UCSD-AML1 (cell line): ENCODE results near the gene IPO4.

ENCODE experiments used
- DNase-seq: peaks from one replicate; lab custom pipeline; 2025; ENCODE audit not compliant: unreplicated experiment; lab: John Stamatoyannopoulos, UW

The IPO4 gene

DNA sequence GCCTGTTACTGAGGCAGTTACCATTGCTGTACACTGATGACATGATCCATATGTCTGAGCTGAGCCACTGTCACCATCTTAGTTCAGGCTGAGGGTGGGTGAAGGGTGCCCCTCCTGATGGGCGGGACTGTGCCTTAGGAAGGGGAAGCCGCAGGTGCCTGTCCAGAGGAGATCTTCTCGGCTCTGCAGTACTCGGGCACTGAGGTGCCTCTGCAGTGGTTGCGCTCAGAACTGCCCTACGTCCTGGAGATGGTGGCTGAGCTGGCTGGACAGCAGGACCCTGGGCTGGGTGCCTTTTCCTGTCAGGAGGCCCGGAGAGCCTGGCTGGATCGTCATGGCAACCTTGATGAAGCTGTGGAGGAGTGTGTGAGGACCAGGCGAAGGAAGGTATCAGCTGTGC is 37.6 kb downstream of the IPO4 start:
- no peak for DNase-seq

DNA sequence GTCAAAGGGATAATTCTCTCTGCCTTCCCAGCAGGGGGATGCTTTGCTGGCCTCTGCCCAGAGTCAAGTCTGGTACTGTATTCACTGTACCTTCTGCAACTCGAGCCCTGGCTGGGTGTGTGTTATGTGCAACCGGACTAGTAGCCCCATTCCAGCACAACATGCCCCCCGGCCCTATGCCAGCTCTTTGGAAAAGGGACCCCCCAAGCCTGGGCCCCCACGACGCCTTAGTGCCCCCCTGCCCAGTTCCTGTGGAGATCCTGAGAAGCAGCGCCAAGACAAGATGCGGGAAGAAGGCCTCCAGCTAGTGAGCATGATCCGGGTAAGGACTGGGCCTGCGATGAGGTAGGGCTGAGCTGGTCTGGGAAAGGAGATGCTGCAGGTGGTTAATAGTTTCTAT is 38.0 kb downstream of the IPO4 start:
- DNase-seq, result no peak

DNA sequence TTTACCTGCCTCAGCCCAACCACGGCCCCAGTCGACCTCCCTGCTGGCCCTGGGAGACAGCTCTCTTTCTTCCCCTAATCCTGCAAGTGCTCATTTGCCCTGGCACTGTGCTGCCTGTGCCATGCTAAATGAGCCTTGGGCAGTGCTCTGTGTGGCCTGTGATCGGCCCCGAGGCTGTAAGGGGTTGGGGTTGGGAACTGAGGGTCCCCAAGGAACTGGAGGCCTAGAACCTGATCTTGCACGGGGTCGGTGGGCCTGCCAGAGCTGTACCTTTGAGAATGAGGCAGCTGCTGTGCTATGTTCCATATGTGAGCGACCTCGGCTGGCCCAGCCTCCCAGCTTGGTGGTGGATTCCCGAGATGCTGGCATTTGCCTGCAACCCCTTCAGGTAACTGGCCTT is 38.6 kb downstream of the IPO4 start:
- no peak for DNase-seq

DNA sequence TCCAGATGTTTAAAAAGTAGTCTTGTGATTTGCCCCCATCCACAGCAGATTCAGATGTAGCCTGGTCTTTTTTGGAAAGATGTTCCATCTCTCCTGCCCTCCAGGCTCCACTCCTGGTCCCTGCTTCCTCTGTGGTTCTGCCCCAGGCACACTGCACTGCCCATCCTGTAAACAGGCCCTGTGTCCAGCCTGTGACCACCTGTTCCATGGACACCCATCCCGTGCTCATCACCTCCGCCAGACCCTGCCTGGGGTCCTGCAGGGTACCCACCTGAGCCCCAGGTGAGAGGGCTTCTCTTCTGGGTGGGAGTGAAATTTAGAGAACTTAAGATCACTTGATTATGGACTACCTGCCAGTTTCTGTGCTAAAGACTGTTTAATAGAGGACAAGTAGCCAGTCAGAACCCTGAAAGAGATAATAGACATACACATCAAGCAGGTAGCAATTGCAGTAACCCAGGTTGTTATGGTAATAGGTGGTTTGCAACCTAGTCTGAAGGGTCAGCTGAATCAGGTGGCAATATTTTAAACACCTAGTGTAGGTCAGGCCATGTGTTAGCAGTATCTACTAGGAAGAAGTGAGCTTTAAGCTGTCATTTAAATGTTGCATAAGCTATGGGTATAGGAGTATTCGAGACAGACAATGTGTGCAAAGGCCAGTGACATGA is 39.2 kb downstream of the IPO4 start:
- DNase-seq, result no peak

DNA sequence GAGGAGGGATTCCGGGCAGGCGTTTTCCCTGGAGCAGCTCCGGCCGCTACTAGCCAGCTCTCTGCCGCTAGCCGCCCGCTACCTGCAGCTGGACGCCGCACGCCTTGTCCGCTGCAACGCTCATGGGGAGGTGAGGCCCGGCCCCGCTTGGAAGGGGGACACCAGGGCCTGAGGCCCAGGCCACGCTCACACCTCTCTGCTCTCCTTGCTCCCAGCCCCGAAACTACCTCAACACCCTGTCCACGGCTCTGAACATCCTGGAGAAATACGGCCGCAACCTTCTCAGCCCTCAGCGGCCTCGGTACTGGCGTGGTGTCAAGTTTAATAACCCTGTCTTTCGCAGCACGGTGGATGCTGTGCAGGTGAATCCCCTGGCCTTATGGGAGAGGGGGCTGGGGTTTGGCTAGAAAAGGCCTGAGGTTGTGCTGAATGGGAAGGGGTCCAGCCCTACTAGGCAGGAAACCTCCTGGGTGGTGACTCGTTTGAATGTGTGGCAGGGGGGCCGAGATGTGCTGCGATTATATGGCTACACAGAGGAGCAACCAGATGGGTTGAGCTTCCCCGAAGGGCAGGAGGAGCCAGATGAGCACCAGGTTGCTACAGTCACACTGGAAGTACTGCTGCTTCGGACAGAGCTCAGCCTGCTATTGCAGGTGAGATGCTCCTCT is 40.7 kb downstream of the IPO4 start:
- DNase-seq, result no peak

DNA sequence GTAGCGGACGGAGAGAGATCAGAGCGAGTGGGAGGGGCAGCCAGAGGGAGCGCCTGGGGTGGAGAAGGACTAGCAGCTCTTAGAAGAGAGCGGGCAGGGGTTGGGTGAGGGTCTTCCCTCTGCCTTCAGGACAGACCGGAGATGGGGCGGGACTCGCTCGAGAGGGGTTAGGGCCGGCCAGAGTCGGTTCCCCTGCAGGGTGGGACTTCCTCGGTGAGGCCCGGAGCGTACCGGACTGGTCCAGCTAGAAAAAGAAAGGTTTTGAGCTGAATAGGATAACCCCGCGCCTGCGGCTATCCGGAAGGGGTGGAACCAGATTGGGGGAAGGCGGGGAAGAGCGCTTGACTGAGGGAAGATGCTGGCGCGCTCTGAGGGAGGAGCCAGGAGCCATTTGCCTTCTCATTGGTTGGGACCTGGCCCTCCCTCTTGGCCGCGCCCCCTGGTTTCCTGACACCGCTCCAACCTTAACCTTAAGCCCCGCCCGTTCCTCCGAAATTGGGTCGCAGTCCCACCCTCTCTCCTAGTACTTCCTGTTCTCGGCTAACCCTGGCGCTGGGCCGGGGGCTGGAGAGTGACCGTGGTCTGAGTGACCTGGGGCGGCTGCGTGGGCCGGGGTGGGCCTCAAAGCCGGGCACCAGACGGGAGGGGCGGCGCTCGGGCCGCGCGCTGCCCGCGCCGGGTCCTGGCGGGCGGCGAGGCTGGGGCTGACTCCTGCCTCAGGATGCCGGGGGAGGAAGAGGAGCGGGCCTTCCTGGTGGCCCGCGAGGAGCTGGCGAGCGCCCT is 41.4 kb downstream of the IPO4 start, which contains the start of gene RNF31:
Gene RNF31, plus strand, starts transcription at position 521 of the 783 bp plus-strand sequence. Its CDS starts 201 bp downstream, at position 722.
- peak; percentile 98 for DNase-seq

DNA sequence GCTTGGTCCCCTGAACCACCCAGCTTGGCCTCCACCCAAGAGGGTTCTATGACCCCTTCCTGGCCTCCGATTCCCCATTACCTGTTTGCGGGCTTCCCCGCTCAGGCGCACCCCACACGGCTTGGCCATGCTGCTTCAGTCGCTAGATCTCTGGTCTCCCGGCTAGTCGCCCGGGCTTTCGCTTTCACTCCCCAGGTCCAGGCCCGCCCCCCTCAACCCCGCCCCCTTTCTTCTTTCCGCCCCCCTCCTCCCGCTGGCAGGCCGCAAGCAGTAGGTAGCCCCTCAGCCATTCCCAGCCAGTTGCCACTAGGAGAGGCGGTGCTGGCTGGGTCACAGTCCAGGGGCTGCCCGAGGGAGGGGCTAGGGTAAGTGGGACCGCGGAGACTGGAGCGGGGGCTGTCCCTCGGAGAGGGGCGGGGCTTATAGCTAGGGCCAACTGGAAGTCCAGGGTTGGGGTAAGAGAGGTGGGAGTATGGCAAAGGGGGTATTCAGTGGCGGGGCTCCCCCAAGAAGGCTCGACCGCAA is 42.1 kb downstream of the IPO4 start, which contains the start of gene PSME2:
Gene PSME2, minus strand, starts transcription at position 158 of the 525 bp plus-strand sequence. Its CDS starts 29 bp downstream, at position 129.
- DNase-seq, result peak; percentile 97

DNA sequence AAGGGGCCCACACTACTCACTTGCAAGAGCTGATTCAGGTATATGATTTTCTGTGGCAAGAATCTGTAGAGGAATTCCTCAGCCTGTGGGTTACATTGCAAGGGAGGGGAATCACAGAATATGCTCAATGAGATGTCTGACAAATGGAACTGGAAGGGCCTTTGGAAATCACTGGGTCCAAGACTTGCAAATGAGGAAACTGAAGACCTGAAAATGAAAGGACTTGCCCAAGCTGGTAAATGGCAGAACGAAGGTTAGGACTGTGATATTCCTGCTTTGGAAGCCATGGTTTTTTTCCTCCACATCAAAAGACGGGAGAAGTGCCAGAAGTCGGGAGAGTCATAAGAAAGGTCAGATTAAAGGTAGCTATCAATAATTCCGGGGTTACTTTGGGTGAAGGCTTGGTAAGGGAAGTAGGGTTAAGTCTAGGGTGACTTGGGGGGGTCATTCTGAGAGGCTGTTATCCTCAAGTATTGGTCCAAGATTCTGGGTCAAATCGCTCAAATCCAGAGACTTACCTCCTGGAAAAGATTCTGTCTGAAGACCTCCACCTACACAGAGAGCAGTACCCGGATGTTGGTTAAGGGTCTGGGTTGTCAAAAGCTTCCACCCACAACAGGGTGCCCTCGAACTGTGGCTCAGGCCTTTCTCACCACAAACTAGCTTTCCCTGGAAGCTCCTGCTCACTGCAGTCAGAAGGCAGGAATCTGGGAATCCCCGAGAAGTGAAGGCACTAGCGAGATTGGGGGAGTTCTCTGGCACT is 42.7 kb downstream of the IPO4 start:
- DNase-seq, result no peak

DNA sequence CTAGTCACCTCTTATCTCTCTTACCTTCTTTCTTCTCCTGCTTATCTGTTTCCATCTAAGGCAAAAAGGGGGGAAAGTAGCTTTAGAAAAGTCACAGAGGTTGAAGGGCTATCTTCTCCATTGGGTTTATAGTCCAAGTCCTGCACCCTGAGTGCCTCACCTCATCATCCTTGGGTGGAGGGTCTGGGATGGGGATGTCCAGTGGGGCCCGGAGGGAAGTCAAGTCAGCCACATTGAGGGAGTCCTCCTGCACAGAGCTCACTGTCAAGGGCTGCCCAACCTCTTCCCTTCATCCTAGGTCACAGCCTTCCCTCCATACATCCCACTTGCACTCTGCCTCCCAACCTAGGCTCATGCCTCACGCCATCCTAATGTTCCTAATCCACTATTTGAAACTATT is 43.4 kb downstream of the IPO4 start:
- no peak for DNase-seq

DNA sequence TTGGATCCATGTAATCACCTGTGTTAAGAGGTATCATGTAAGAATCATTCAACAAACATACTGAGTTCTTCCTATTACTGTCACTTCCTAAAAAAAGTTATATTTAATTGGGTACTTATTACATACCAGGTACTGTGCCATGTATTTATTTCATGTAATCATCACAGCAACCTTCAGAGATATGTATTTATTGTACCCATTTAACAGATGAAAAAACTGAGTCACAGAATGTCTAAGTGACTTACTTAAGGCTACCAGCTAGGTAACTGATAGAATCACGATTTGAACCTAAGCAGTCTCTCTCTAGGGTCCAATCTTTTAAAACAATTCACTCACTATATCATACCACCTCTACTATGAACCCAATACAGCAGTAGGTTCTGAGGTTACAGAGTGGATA is 44.2 kb downstream of the IPO4 start:
- DNase-seq, result no peak

DNA sequence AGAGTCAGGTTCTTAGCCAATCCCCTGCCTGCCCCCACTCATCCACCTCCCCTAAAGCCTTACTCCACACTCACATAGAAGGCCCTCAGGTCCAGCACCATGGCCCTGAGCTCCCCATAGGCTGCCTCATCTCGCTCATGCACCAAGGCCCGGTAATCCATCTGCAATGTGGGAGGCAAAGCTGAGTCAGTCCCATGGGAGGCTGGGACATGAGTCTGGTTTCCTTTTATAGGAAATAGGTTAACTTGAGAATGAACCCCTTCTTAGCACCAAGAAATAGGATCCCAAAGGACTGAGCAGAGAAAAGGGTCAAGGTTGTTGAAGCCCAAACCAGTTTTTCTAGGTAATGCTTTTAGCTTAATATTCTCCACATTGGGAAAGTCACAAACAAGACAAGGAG is 45.1 kb downstream of the IPO4 start:
- DNase-seq, result no peak

DNA sequence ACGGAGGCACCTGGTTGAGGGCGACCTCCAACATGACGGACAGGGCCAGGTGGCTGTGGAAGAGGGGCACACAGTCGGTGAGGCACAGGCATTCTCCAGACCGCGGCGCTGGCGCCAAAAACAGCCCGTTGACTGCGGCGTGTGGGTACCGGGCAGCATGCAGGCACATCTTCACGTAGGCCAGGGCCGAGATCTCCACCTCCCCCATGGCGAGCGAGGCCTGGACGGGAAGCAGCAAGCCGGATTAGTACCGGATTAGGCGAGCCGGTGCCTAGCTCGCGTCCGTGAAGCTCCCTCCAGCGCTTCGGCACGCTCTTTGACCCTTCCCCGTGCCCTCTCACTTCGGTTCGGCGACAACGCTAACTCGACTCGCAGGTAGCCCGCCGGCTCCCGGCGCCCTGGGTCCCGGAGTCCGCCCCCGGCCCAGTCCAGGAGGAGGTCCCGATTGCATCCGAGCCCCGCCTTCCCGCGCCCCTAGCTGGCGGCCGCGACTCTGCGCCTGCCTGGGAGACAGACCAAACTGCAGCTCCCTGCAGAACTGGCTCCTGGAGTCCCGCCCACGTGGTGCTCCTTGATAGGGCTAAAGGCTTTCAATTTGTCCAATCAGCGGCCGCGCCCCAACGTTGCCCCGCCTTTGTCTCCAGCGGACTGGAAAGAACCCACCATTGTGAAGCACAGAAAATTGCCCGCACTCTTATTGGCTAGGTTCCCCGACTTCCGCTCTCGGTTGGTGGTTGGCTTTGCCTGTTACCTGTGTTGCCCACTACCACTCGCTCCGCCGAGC is 47.3 kb downstream of the IPO4 start, which contains the start of gene EMC9:
Gene EMC9, minus strand, starts transcription at position 495 of the 784 bp plus-strand sequence. Its CDS starts 287 bp downstream, at position 208.
- peak; percentile 99 for DNase-seq

DNA sequence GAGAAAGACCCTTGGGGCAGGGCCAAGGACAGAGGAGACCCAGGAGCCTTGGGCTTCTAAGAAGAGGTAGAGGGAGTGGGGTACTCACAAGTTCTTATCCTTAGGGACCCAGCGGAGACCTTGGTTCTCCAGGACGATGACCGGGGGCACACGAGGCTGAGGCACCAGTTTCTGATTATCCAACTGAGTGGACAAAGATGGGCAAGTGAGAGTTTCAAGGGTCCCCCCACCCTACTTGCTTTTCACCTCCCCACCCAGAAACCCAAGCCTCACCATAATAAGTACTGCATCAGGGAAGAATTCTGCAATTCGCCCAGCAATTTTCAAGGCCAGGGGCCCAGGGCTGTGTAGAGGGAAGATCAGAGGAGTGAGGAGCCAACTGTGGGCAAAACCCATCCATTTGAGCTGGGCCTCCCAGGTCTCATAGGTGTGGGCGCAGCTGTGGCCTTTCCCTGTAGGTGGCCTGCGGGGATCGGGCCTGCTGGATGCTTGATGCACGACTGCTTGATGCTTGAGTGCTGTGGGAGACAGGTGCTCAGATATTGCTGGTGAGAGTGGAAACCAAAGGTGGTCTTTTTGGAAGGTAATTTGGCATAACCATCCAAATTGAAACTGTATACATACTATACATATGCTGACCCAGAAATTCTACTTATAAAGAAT is 49.2 kb downstream of the IPO4 start:
- DNase-seq, result no peak

DNA sequence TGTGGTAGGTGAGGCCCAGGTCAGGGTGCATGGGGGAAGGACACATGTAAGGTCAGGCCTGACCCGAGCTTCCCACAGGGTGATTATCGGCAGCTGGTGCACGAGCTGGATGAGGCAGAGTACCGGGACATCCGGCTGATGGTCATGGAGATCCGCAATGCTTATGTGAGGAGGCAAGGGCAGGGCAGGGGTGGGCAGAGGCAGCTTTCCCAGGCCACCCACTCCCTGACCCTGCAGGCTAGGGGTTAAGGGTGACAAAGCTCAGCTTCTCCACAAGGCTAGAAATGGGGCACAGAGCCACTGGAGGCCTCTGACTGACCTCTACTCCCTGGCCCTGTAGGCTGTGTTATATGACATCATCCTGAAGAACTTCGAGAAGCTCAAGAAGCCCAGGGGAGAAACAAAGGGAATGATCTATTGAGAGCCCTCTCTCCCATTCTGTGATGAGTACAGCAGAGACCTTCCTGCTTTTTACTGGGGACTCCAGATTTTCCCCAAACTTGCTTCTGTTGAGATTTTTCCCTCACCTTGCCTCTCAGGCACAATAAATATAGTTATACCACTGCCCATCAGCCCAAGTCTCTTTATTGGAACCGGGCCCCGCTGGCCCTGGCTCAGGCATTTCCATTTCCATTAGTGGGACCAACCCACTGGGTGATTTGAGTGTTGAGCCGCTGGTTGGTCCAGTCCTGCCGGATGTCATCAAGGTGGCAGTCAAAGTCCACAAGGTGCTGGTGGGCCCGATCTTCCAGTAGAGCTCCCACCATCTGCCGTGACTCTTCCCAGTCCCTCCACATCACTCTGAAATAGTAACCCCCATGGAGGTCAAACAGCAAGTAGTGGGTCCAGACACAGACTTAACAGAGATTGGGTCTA is 50.0 kb downstream of the IPO4 start:
- DNase-seq, result no peak

DNA sequence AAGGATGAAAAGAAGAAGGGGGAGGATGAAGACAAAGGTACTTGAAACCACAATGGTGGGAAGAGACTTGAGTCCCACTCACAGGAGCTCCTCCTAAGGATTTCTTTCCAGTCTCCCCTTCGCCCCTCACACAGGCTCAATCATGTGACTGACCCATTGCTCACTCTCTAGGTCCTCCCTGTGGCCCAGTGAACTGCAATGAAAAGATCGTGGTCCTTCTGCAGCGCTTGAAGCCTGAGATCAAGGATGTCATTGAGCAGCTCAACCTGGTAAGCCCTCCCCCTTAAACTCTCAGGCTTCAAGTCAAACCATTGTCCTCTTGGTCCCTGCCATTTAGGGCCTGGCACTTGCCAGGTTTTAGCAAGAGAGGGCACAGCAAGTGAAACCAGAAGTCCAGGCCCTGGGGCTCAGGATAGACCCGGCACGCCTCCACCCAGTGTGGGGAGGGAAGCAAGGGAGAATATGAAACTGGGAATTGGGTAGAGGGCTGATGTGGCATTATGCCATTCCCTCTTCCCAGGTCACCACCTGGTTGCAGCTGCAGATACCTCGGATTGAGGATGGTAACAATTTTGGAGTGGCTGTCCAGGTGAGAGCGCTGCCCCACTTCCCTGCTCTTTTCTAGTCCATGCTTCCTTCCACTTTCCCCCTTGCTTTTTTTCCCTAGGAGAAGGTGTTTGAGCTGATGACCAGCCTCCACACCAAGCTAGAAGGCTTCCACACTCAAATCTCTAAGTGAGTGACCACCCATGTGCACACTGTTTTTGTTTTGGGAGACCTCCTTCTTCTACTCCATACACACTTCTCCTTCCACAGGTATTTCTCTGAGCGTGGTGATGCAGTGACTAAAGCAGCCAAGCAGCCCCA is 50.9 kb downstream of the IPO4 start:
- no peak for DNase-seq

DNA sequence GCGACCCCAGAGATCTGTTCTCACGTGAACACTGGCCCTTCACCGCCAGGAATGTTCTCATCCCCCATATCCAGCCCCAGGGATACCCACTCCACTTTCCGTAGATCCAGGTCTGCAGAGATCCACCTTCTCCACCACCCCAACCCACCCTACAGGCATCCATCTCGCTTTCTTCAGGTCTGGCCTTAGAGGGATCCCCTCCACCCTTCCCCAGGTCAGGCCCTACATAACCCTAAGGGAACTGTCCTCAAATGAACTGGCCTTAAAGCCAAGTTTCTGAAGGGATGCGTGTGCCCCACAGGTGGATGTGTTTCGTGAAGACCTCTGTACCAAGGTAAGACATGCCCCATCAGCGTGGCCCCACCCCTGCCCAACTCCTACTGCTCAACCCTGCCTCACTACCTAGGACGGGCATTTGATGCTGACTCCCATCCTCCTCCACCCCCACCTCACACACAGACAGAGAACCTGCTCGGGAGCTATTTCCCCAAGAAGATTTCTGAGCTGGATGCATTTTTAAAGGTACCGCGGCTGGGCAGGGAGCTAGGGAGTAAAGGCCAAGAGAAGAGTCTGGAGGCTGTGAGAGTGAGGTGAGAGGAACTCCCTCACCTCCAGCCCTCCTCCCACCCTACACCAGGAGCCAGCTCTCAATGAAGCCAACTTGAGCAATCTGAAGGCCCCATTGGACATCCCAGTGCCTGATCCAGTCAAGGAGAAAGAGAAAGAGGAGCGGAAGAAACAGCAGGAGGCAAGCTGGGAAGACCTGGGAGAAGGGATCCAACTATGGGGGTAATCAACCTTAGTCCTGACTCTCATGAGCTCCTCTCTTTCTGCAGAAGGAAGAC is 51.7 kb downstream of the IPO4 start:
- DNase-seq, result no peak
